CMK (cell line): Measurements from ENCODE around the gene DAB2IP.

Source experiments
- DNase-seq: peaks from one replicate; pipeline ENCODE4 v3.0.0-alpha.2; 2010; ENCODE audit warnings: low read depth

DAB2IP gene

DNA sequence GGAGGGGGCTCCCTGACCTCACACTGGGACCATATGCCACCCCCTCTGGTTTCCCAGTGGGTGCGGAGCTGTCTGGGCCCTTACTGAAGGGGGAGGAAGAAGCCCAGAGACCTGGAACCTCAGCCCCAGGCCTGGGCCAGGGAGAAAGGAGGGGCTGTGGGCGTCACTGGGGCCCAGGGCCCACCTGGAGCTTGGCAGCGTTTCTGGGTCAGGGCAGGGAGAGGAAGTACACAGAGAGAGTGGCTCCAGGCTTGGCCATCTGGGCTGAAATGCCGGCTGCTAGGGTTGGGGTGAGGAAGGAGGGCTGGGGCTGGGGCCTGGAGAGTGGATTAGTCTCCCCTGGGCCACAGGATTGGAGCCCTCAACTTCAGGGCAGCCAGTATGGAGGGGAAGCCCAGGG is 6.4 kb upstream of the DAB2IP start:
- no peak for DNase-seq

DNA sequence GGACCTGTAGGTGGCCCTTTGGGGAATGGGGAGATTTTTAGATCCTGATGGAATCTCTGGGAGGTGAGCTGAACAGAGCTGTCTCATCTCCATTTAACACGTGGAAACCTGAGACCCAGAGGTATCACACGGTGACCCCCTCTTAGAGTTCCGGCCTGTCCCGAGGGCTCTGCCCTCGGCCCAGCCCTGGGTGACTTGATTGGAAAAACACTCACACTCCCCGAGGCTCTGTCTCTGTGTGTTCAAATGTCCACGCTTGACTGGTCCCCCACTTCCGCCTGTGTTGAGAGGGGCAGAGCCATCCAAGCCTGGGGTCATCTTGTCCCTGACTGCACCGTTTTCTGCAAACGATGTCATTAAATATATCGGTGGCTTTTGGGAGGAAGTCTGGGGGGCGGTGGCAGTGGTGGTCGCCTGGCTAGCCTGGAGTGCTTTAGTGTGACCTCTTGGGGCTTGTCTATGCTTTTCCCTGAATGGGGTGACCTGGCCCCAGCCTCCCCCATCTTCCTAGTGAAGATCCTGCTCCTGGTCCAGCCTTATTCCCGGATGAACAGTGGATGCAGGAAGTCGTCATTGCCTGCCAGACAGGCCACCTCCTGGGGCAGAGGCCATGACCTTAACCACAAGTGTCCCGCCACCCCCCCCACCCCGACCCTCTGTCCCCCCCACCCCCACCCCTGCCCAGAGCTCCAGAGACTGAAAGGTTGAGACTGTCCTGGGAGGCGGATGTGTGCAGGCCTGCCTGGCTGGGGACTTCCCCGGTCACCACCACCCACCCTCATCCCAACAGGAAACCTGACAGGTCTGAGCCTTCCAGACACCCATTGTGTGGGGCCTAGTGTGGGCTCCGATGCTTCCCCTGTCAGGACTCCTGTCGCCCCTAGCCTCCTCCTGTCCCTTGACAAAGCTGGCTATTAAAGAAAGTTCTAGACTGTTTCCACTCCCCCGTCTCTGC is 5.3 kb upstream of the DAB2IP start:
- DNase-seq = no peak

DNA sequence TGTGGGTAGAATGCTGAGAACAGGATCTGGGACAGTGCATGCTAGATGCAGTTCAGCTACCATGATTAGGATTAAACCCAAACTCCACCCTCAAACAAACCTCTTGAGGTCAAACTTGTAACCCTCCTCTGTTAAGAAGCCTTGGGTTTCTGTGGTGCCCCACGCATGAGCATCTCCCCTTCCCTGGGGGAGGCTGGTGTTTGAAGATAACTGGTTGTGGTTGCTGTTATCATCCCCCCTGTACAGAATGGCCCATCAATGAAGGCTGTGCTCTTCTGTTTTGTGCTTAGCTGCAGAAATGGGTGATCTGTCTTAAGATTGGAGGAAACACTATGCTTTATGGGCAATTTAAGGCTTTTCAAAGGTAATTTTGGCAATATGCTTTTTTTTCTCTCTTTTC is 4.4 kb upstream of the DAB2IP start:
- peak; percentile 93 for DNase-seq

DNA sequence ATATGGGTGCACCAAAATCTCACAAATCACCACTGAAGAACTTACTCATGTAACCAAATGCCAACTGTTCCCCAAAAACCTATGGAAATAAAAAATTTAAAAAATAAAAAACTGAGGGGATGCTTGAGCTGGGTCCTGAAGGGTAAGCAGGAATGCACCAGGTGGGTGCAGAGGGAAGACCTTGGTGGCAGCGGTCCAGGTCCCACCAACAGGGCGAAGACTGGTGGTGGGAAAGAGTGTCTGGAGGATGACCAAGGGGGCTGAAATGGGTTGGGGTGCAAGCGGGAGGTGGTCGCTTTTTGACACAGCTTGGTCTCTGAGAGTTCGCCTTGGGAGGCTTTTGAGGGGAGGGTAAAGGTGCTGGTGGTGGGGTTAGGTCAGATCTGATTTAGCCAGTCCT is 3.3 kb upstream of the DAB2IP start:
- DNase-seq = no peak

DNA sequence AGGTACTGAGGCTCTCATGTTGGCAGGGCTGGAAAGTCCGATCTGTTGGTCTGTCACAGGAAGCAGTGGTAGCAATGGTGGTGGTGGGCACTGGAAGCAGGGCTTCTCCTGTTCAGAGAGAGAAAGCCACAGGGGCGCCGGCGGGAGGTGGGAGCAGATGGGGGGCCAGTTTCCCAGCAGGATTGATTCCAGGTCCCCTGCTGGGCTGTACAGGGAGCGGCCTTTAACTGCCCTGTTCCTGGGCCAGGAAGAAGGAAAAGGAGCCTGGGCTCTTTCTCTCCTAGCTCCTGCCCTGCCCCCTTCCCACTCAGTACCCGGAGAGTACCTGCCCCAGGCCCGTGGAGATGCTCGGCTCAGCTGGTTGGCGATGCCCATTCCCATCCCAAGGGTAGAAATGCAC is 2.6 kb upstream of the DAB2IP start:
- DNase-seq = no peak

DNA sequence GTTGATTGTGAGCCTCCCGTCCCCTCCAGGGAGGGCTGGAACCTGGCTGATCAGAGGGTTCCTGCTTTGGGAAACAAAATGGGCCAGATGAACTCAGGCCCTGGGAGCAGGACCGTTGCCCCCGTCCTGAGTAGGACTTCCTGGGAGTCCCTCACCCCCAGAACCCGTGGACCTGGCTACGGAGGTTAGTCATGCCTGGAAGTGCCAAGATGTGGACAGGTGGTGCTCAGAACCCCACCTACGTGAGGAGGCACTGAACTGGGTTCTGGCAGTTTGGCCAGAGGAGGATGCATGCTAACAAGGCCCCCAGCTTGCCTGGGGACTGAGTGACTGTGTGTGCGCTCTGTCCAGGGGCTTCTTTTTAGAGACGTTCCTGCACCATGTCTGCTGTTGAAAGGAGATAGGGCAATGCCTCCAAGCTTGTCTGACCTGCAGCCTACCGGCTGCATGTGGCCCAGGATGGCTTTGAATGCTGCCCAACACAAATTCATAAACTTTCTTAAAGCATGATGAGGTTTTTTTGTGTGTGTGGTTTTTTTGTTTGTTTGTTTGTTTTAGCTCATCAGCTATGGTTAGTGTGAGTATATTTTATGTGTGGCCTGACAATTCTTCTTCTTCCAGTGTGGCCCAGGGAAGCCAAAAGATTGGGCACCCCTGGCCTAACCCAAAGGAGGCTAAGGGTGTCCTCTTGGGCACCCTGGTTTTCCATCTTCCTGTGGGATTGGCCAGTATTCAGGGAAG is 1.8 kb upstream of the DAB2IP start:
- no peak for DNase-seq

DNA sequence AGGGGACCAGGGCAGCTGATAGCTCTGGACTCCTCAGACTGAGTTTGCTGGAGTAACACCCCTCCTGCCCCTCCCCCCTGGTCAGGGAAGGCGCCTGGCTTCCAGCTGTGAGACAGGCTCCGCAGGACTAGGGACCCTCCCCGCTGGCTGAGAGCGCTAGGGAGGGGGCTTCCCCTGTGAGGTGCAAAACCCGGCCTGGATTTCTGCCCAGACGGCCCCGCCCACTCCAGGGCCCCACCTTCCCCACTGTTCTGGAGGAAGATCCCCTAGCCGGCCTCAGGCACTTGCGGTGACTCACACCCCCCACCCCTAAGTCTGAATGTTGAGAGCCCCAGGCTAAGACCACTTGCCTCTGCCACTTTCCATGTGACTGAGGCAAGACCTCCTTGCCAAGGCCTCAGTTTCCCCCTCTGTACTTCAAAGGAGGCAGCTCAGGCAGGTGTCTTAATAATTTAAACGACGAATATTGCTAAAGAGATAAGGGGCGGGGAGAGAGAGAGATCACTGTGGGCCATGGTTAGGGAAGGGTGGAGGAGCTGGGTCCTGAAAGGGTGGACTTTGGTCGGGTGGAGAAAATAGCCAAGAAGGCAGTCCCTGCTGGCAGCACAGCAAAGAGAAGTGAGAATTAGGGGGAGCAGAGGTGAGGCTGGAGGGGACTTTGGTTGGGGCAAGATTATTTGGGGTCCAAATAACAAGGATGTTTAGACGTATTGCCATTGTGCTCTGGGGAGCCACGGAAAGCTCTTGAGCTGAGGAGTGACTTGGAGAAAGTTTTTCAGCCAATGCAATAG is 1.0 kb upstream of the DAB2IP start:
- DNase-seq = no peak

DNA sequence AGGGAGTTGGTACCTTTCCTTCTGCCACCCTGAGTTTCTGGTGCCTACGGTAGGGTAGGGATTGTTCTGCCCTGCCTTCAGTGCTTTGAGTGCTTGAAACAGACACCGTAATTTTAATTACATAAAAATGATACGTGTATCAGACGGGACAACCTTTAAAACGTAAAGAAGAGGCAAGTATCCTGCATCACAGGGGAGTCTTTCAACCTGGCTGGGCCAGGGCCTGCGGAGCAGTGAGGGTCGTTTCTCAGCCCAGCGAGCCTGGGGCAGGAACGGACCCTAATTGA is 483 bp upstream of the DAB2IP start:
- no peak for DNase-seq

DNA sequence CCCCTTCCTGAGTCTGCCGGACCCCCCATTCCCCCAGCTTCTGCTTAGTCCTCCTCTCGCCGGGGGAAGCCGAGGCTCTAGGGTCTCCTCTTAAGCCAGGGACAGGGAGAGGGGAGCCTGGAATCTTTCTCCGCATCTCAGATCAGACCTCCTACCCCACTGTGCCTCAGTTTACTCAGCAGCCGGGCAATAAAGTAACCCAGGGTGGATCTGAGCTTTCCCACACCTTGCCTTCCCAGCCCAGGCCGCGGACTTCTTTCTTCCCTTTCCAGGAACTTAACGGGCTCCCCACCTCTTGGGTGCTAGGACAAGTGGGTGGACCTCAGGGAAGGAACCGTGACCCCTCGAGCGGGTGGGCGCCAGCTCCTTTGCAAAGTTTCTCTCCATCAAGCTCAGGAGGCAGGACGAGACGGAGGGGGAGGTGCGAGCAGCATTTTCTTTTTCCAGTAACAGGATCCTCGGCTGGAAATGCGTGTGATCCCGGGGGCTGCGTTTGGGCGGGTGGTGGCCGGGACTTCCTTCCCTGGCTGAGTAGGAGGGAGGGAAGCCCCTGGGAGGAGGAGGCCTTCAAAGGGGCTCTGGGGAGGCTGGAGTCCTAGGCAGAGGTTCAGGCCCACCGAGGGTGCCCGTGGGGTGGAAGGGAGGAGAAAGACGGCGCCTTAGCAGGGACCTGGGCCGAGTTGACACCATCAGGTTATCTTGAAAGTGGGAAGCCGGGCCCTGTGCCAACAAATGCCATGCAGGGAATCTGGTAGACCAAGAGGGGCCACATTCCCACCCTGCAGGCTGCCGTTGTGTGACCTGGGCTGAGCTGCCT is 795 bp downstream of the DAB2IP start:
- no peak for DNase-seq

DNA sequence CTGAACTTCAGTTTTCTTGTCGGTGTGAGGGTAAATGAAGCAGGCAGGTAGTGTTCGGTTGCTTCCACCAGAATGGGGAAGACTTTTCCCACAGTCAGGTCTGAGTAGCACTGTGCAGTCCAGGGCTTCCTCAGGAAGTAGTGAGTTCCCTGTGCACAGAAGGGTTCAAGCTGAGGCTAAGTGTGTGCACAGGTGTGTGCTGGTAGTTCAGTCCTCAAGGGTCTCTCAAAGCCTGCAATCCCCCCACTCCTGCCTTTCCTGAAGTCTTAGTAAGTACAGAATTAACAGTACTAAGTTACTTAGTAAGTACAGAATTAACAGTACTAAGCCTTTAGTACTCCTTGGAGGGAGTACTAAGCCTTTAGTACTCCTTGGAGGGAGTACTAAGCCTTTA is 1.4 kb downstream of the DAB2IP start:
- DNase-seq = no peak

DNA sequence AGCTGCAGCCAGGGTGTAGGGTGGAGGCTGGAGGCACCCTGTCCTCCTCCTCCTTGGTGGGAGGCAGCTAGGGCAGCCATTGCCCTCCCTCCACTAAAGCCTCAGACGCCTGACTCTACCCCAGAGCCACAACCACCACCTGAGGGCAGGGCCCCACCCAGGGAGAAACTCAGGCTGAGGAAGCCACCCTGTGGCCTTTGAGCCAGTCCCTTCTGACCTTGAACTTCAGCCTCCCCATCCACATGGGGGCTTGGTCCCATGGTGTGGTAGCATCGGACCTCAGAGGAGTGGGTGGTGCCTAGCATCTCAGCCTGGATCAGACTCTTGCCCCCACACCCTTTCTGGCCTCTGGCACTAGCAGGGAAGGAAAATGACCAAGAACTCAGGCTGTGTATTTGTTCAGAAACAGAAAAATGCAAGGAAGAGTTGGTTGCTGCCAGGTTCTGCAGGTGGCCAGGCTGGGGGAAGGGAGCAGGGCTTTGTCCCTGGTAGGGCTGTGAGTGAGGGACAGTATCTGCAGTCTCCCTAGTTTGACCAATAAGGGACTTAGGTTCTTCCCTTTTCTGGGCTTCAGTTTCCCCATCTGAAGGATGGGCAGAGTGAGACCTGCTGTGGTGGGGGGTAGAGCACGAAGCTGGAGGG is 3.2 kb downstream of the DAB2IP start:
- DNase-seq = no peak

DNA sequence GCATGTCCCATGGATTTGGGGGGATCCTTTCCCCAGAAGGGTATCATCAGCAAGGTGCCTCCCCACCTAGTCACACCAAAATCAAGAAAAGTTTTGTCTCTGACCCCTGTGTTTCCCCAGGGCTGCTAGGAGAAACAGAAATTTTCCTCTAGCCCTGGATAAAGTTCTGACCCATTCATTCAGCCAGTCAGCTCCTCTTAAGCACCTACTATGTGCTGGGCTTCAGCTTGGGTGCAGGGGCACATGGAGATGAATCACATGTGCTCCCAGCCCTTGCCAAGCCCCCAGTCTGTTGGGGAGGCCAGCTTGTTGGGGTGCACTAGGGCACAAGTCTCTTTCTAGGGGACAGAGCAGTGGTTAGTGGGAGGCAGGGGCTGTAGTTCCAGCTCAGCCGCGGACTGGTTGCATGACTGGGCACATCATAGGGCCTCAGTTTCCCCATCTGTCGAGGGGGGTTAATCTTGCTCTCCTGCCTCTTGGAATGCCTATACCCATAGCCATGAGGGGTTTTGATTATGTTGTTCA is 3.9 kb downstream of the DAB2IP start:
- no peak for DNase-seq

DNA sequence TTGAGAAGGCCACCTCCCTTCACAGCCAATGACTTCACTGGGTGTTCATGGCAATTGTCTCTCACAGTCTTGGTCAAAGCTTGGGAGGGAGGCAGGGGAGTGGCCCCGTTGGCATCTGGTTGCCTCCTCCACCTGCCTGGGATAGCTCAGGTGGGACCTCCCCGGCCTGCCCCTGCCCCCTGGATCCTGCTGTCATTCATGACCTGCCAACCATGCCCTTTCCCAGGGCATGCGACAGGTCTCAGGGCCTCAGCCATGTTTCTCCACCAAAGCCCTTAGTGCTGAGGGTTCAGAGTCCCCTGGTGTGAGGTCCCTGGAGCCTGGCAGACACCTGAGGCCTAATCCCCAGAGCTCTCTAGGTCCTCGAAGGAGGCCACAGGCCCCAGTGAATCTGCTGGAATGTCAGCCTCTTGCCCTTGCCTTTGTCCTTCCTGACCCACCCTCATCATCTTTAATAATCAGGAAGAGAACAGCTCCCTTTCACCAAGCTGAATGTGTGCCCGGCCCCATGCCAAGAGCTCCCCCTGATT is 5.6 kb downstream of the DAB2IP start:
- DNase-seq = no peak

DNA sequence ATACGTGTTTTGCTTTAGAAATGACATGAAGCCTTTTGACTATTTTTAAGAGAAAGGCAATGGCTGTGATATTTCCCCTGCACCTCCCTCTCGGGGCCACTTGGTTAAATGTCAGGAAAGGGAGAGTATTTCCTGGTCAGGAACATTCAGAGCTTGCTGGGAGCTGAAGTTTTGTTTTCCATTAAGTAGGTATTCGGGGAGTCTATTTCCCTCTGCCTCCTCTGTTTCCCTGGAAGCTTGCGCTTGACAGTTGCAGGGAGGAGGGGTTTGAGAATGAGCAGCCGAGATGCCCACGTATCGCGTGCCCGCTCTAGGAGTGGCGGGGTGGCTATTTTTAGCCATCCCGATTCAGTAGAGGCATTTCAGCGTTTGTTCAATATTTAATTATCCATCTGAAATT is 6.7 kb downstream of the DAB2IP start:
- DNase-seq = no peak

DNA sequence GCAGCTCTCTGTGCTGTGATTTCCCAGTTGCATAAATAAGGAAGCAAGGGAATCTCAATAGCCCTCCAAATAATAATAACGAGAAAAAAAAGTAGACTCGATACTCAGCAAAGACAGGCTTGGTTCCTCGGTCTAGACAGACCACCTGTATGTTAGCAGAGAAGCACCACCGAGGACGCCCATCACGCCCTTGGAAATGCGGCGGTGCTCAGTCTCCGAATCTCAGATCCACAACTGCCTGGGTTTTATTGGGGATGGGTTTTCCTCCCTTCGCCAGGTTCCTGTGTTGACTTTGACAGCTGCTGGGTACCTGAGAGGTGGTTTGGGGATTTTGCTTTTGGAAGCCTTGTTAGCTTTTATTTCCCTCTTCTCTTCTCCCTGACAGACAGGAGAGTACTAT is 7.2 kb downstream of the DAB2IP start:
- DNase-seq = no peak

DNA sequence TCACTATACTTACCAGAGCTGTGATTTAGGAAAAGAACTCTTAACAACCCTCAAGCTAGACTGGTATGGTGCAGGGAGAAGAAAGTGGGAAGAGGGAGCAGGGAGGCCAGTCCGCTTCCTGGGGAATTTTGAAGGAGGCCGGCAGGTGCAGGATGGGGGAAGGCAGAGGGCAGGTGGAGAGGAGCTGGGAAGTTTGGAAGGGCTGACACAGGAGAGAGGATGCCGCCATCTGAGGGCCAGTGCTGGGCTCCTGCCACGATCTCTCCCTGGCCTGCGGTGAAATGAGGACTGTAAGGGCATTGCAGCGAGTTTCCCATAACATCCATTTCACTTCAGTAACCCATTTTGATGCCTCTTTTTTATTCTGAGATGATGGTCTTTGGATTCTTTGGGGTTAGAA is 8.9 kb downstream of the DAB2IP start:
- DNase-seq = no peak

DNA sequence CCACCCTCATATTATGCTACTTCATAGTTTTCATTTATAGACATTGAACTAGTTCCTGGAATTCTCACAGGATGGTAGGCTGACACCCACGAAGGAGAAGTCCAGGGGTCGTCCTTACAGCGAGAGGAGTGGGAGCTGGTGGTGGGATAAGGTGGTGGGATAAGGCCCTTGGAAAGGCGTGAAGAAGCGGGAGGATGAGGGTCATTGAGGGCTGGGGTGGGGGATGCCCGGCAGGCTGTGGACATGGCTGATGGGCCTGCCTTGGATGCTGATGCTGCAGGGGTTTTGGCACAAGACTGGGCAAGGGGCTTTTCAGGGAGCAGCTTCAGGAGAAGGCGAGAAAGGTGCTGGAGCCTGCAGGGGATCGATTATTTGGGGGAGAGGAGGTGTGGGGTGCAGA is 9.4 kb downstream of the DAB2IP start:
- no peak for DNase-seq

DNA sequence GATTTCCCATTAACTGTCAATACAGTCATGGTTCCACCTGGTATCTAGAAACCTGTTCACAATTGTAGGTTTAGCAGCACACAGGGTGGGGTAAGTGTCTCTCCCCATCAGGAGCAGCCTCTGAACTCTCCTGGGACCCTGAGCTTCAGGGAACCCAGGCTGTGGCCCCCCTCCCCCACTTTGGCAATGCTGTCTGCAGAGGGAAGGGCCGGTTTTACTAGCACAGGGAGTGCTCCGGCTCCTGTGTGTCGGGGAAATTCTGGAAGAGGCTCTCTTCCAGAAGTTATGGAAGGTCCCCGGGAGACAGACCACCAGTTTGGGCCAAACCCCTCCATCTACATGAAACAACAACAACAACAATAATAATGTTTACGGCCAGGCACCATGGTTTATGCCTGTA is 9.9 kb downstream of the DAB2IP start:
- no peak for DNase-seq

DNA sequence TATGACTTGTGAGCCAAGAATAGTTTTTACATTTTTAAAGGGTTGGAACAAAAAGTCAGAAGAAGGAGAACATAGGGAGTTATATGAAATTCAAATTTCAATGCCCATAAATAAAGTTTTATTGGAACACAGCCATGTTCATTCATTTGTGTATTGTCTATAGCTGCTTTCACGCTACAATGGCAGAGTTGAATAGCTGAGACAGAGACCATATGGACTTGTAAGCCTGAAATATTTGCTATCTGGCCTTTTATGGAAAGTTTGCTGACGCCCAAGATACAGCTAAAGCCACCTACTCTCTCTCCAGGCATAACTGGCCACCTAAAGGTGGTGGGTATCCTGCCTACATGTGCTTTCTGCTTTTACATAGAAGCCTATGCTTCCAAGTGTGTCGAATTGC is 10.9 kb downstream of the DAB2IP start:
- no peak for DNase-seq

DNA sequence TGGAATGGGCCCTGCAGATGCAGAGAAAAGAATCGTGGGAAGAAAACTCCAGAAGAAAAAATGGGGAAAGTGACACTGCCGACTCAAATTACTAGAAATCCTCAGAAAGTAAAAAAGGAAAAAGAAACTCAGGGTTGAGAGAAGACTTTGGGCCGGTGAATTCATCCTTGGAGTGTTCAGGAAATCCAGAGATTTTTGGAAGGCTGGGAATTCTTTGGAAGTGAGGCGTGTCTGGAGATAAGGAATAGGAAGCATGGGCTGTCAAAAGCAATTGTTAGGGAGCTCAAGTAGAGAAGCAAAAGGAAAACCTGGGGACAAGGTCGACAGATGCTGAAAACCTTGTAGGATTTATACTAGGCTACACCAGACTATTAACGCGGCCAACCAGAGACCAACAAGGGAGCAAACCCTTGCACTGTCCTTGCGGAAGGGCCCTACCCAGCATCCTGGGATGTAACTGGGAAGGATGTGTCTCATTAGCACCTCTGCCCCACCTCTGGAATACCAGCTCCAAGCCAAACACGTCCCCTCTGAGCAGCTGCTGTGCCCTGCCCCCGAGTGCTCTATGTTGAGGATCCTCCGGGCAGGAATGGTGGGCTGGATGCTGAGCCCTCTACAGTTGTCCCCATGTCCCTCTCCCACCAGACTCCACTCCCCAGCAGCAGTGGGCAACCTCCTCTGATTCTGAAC is 11.6 kb downstream of the DAB2IP start:
- no peak for DNase-seq
